HepG2 (cell line): Measurements from ENCODE around the gene MT4. TPM values are rescaled to one million over a fixed set of nuclear protein-coding genes. Genes with fewer than 3 reads are reported as not detected.

ENCODE experiments used
- ARNT ChIP-seq: fragments of 450-650 bp; IDR thresholded peaks from 2 replicates; pipeline ENCODE4 v1.6.1; 2017
- MTA1 ChIP-seq: sonication (generic); formaldehyde crosslinking; IDR thresholded peaks from 2 replicates; pipeline ENCODE4 v1.4.0; 2020; ENCODE audit warnings: missing genetic modification reagents, mild to moderate bottlenecking, borderline replicate concordance
- NPAS2 ChIP-seq: sonication (generic); formaldehyde crosslinking; IDR thresholded peaks from 2 replicates; pipeline ENCODE4 v1.8.0; 2022; ENCODE audit warnings: mild to moderate bottlenecking, missing genetic modification reagents, borderline replicate concordance
- RXRA ChIP-seq: sonication (generic); formaldehyde crosslinking; IDR thresholded peaks from 2 replicates; pipeline ENCODE4 v1.5.1; 2020; ENCODE audit warnings: missing genetic modification reagents
- TEAD3 ChIP-seq: optimal IDR thresholded peaks from 2 replicates; pipeline ENCODE3; 2016; ENCODE audit warnings: borderline replicate concordance
- ZNF12 ChIP-seq: sonication (generic); formaldehyde crosslinking; IDR thresholded peaks from 2 replicates; pipeline ENCODE4 v1.5.0; 2020; ENCODE audit warnings: missing genetic modification reagents
- ZNF431 ChIP-seq: sonication (generic); formaldehyde crosslinking; IDR thresholded peaks from 2 replicates; pipeline ENCODE4 v1.9.0; 2022; ENCODE audit warnings: missing genetic modification reagents, low read depth, mild to moderate bottlenecking, borderline replicate concordance
- ZNF703 ChIP-seq: sonication (generic); formaldehyde crosslinking; IDR thresholded peaks from 2 replicates; pipeline ENCODE4 v1.5.1; 2020; ENCODE audit warnings: missing genetic modification reagents, mild to moderate bottlenecking, moderate library complexity, borderline replicate concordance
- polyA plus RNA-seq, 8 experiments: library from polyadenylated mRNA; depleted of rRNA in 3 of 8; stranded (reverse) in 7 of 8; unstranded in 1 of 8; fragments of >200 nt; fragmentation: Illumina TruSeq in 4 of 8; extraction: Trizol in 4 of 8; gene quantifications; 2 replicates each; pipeline versions ENCODE4 v1.2.1 to v1.2.3, GENCODE V29; 2011 to 2016; ENCODE audit warnings: low read depth in 4 of 8, missing spikeins in 1 of 8, mixed read lengths in 1 of 8; ENCODE audit not compliant: insufficient read depth in 1 of 8
- total RNA-seq, 5 experiments: library from RNA; depleted of rRNA; stranded (reverse); fragments of >200 nt; fragmentation: Illumina TruSeq; extraction: Trizol; gene quantifications; 2 replicates each; pipeline ENCODE4 v1.2.3, GENCODE V29; 2016; ENCODE audit warnings: low read depth in 1 of 5
- TF ChIP-seq, protein P1 (sequence below): IDR thresholded peaks from 2 replicates; pipeline ENCODE4 v1.6.1; 2018; ENCODE audit warnings: missing genetic modification reagents, mild to moderate bottlenecking, missing compliant biosample characterization
- TF ChIP-seq, protein P2 (sequence below): sonication (generic); formaldehyde crosslinking; IDR thresholded peaks from 2 replicates; pipeline ENCODE4 v1.4.0; 2020; ENCODE audit warnings: missing genetic modification reagents, mild to moderate bottlenecking, borderline replicate concordance
- TF ChIP-seq, protein P3 (sequence below): sonication (generic); formaldehyde crosslinking; conservative IDR thresholded peaks from 2 replicates; pipeline ENCODE4 v1.4.0; 2020; ENCODE audit warnings: missing genetic modification reagents
- TF ChIP-seq, protein P4 (sequence below): sonication (generic); formaldehyde crosslinking; IDR thresholded peaks from 2 replicates; pipeline ENCODE4 v1.4.0; 2020; ENCODE audit warnings: missing genetic modification reagents, borderline replicate concordance
- TF ChIP-seq, protein P5 (sequence below): IDR thresholded peaks from 2 replicates; pipeline ENCODE4 v1.6.1; 2018; ENCODE audit warnings: missing genetic modification reagents
- TF ChIP-seq, protein P6 (sequence below): sonication (generic); formaldehyde crosslinking; conservative IDR thresholded peaks from 2 replicates; pipeline ENCODE4 v1.5.0; 2020; ENCODE audit warnings: missing genetic modification reagents
- TF ChIP-seq, protein P7 (sequence below): sonication (generic); formaldehyde crosslinking; IDR thresholded peaks from 2 replicates; pipeline ENCODE4 v1.5.0; 2020; ENCODE audit warnings: mild to moderate bottlenecking, low read depth, missing genetic modification reagents, borderline replicate concordance

MT4 gene
- total and polyA plus RNA-seq, 2 of the 13 experiments (the other 11 are each of a cell fraction or from before 2014, with no cell fraction given), result not detected

DNA sequence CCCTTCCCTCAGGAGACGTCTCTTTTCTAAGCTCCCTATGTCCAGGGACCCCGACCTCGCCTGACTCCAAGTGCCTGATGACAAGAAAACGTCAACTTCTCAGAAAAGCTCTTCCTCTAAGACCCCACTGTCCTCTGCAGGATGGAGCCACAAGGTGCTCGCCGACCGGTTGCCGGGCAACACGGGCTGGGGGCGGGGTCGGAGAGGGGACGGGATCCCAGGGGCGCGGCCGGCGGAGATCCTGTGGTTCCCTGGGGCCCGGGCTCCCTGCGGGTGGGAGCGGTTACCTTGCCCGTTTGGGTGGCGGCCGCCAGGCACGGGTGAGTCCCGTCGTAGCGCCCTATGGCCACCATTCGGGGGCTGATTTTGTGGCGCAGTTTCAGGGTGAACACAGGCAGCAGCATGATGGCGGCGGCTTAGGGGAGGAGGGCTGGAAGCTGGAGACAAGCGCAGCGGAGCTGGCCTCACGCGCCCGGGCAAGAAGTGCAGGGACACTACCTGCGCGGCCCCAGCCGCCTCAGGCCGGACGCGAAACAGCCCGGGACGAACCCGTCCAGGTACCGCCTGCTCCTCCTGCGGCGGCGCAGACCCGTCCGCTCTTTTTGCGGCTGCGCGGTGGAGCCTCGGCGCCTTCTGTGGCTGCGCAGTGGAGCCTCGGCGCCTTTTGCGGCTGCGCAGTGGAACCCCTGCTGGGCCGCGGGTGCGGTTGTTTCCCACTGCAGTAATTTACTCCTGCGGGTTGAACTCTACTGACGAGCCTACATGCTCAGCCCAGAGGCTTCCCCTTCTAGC is 45.2 kb upstream of the MT4 start, which contains the start of gene BBS2 (continued):
- TF ChIP-seq, protein P1, sequence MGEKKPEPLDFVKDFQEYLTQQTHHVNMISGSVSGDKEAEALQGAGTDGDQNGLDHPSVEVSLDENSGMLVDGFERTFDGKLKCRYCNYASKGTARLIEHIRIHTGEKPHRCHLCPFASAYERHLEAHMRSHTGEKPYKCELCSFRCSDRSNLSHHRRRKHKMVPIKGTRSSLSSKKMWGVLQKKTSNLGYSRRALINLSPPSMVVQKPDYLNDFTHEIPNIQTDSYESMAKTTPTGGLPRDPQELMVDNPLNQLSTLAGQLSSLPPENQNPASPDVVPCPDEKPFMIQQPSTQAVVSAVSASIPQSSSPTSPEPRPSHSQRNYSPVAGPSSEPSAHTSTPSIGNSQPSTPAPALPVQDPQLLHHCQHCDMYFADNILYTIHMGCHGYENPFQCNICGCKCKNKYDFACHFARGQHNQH, result peak; percentile 43
- peak; percentile 78; the same call in 1 of the 2 replicates for TF ChIP-seq RXRA (CRISPR knock-in tag)
- TF ChIP-seq, protein P2, sequence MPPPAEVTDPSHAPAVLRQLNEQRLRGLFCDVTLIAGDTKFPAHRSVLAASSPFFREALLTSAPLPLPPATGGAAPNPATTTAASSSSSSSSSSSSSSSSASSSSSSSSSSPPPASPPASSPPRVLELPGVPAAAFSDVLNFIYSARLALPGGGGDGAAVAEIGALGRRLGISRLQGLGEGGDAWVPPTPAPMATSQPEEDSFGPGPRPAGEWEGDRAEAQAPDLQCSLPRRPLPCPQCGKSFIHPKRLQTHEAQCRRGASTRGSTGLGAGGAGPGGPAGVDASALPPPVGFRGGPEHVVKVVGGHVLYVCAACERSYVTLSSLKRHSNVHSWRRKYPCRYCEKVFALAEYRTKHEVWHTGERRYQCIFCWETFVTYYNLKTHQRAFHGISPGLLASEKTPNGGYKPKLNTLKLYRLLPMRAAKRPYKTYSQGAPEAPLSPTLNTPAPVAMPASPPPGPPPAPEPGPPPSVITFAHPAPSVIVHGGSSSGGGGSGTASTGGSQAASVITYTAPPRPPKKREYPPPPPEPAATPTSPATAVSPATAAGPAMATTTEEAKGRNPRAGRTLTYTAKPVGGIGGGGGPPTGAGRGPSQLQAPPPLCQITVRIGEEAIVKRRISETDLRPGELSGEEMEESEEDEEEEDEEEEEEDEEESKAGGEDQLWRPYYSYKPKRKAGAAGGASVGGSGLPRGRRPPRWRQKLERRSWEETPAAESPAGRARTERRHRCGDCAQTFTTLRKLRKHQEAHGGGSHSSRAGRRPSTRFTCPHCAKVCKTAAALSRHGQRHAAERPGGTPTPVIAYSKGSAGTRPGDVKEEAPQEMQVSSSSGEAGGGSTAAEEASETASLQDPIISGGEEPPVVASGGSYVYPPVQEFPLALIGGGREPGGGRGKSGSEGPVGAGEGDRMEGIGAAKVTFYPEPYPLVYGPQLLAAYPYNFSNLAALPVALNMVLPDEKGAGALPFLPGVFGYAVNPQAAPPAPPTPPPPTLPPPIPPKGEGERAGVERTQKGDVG (CRISPR knock-in tag), result peak; percentile 94
- TF ChIP-seq, protein P3, sequence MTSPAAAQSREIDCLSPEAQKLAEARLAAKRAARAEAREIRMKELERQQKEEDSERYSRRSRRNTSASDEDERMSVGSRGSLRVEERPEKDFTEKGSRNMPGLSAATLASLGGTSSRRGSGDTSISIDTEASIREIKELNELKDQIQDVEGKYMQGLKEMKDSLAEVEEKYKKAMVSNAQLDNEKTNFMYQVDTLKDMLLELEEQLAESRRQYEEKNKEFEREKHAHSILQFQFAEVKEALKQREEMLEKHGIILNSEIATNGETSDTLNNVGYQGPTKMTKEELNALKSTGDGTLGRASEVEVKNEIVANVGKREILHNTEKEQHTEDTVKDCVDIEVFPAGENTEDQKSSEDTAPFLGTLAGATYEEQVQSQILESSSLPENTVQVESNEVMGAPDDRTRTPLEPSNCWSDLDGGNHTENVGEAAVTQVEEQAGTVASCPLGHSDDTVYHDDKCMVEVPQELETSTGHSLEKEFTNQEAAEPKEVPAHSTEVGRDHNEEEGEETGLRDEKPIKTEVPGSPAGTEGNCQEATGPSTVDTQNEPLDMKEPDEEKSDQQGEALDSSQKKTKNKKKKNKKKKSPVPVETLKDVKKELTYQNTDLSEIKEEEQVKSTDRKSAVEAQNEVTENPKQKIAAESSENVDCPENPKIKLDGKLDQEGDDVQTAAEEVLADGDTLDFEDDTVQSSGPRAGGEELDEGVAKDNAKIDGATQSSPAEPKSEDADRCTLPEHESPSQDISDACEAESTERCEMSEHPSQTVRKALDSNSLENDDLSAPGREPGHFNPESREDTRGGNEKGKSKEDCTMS (CRISPR knock-in tag), result no peak
- TF ChIP-seq ZNF703 (CRISPR knock-in tag), result no peak
- TF ChIP-seq MTA1 (CRISPR knock-in tag), result peak; percentile 73; the same call in 1 of the 2 replicates
- no peak for TF ChIP-seq NPAS2 (CRISPR knock-in tag)
- no peak for TF ChIP-seq ARNT
- no peak; the same call in 1 of the 2 replicates for TF ChIP-seq ZNF12
- TF ChIP-seq, protein P4, sequence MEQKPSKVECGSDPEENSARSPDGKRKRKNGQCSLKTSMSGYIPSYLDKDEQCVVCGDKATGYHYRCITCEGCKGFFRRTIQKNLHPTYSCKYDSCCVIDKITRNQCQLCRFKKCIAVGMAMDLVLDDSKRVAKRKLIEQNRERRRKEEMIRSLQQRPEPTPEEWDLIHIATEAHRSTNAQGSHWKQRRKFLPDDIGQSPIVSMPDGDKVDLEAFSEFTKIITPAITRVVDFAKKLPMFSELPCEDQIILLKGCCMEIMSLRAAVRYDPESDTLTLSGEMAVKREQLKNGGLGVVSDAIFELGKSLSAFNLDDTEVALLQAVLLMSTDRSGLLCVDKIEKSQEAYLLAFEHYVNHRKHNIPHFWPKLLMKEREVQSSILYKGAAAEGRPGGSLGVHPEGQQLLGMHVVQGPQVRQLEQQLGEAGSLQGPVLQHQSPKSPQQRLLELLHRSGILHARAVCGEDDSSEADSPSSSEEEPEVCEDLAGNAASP (CRISPR knock-in tag), result peak; percentile 72; the same call in 1 of the 2 replicates
- TF ChIP-seq, protein P5, sequence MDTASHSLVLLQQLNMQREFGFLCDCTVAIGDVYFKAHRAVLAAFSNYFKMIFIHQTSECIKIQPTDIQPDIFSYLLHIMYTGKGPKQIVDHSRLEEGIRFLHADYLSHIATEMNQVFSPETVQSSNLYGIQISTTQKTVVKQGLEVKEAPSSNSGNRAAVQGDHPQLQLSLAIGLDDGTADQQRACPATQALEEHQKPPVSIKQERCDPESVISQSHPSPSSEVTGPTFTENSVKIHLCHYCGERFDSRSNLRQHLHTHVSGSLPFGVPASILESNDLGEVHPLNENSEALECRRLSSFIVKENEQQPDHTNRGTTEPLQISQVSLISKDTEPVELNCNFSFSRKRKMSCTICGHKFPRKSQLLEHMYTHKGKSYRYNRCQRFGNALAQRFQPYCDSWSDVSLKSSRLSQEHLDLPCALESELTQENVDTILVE (CRISPR knock-in tag), result peak; percentile 60
- peak; percentile 8 for TF ChIP-seq TEAD3 (CRISPR knock-in tag)
- TF ChIP-seq, protein P6, sequence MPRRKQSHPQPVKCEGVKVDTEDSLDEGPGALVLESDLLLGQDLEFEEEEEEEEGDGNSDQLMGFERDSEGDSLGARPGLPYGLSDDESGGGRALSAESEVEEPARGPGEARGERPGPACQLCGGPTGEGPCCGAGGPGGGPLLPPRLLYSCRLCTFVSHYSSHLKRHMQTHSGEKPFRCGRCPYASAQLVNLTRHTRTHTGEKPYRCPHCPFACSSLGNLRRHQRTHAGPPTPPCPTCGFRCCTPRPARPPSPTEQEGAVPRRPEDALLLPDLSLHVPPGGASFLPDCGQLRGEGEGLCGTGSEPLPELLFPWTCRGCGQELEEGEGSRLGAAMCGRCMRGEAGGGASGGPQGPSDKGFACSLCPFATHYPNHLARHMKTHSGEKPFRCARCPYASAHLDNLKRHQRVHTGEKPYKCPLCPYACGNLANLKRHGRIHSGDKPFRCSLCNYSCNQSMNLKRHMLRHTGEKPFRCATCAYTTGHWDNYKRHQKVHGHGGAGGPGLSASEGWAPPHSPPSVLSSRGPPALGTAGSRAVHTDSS, result no peak
- TF ChIP-seq ZNF431 (CRISPR knock-in tag), result no peak
- TF ChIP-seq, protein P7, sequence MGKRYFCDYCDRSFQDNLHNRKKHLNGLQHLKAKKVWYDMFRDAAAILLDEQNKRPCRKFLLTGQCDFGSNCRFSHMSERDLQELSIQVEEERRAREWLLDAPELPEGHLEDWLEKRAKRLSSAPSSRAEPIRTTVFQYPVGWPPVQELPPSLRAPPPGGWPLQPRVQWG (CRISPR knock-in tag), result no peak
